ENCODE measurements around the gene WBP11. TPM values are rescaled to one million over a fixed set of nuclear protein-coding genes. Genes with fewer than 3 reads are reported as not detected.
A peak's percentile ranks its signal among the peaks of the same experiment; 100 is the strongest.

WBP11 gene
- total RNA-seq, 1 experiment from 2014 or later = 108 TPM

DNA sequence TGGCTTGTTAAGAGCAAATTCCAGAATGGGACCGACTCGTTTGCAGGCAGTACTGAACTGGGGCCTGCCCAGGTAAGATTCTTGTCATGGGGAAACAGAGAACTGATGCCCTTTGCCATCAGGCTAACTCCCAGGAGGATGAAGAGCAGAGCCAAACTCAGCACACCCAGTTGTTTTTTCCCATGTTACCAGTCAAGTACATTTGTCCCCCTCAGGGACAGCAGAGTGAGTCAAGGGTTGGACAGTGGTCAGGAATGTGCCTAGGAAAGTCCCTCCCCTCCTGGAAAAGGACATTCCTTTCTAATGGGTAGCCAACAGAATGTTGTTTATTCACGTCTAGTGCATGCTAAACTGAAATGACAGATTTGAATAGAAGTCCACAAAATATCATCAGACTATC is 38.5 kb upstream of the WBP11 start:
- TF ChIP-seq, protein P1, sequence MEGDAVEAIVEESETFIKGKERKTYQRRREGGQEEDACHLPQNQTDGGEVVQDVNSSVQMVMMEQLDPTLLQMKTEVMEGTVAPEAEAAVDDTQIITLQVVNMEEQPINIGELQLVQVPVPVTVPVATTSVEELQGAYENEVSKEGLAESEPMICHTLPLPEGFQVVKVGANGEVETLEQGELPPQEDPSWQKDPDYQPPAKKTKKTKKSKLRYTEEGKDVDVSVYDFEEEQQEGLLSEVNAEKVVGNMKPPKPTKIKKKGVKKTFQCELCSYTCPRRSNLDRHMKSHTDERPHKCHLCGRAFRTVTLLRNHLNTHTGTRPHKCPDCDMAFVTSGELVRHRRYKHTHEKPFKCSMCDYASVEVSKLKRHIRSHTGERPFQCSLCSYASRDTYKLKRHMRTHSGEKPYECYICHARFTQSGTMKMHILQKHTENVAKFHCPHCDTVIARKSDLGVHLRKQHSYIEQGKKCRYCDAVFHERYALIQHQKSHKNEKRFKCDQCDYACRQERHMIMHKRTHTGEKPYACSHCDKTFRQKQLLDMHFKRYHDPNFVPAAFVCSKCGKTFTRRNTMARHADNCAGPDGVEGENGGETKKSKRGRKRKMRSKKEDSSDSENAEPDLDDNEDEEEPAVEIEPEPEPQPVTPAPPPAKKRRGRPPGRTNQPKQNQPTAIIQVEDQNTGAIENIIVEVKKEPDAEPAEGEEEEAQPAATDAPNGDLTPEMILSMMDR (conservative IDR thresholded peaks at IDR 0.05) = no peak
- H2AFZ ChIP-seq (ENCODE audit: low read length) = no peak overlapping the region
- H3K27ac Mint-ChIP-seq = peak overlapping the region in 1 of 3 experiments; percentile 34; a peak in 3 of 7 replicates

More for the DNA sequence above, 38.5 kb upstream of the WBP11 start:
- no peaks in the 10 kb centered on the region for H3K27me3 Mint-ChIP-seq (ENCODE audit: low read depth)
- Histone ChIP-seq H2AK5ac (ENCODE audit: insufficient read length, low read length) (no peak overlapping the region), H2BK5ac (ENCODE audit: insufficient read length, low read length) (no peak overlapping the region), H3K9me3 (ENCODE audit: control insufficient read depth, low read depth, low read length) (no peaks in the 10 kb centered on the region), H3K14ac (ENCODE audit: insufficient read depth, low read length) (no peak overlapping the region), H3K18ac (ENCODE audit: insufficient read length, low read depth, low read length) (no peak overlapping the region), H2BK15ac (ENCODE audit: low read depth, low read length) (no peak overlapping the region), H3K23me2 (ENCODE audit: insufficient read length, low read depth, low read length, poor library complexity, severe bottlenecking) (no peaks in the 10 kb centered on the region), H3K27me3 (ENCODE audit: insufficient read depth, low read length) (no peaks in the 10 kb centered on the region), H4K5ac (ENCODE audit: insufficient read length, low read depth, low read length) (no peak overlapping the region), H4K20me1 (ENCODE audit: control insufficient read depth, insufficient read depth, insufficient read length) (no peaks in the 10 kb centered on the region), H3K23ac (ENCODE audit: insufficient read length, low read depth, low read length) (no peak overlapping the region), H3K79me1 (ENCODE audit: insufficient read depth, low read depth, low read length, poor library complexity, severe bottlenecking) (no peaks in the 10 kb centered on the region), H3K4me1 (ENCODE audit: insufficient read depth, low read length) (no peaks in the 10 kb centered on the region), H3K79me2 (ENCODE audit: insufficient read depth, low read length) (no peaks in the 10 kb centered on the region), H4K91ac (ENCODE audit: insufficient read length, low read depth, low read length) (no peak overlapping the region), H2BK20ac (ENCODE audit: low read depth, low read length, poor library complexity, severe bottlenecking) (no peak overlapping the region), H3T11ph (ENCODE audit: low read length) (no peak overlapping the region), H3K56ac (ENCODE audit: insufficient read length, low read depth, low read length) (no peak overlapping the region), H3K27ac (ENCODE audit: insufficient read length, low read depth, low read length) (no peak overlapping the region), H3K4ac (ENCODE audit: low read depth, low read length) (no peak overlapping the region), H3K4me2 (ENCODE audit: insufficient read depth, insufficient read length, low read length) (no peak overlapping the region), H4K8ac (replicated peaks; ENCODE audit: insufficient read length, low read depth, low read length) (no peak overlapping the region), H2BK12ac (ENCODE audit: insufficient read length, low read depth, low read length) (no peak overlapping the region), H3K9ac (ENCODE audit: extremely low read depth, insufficient read length, low read length) (no peak overlapping the region), H2BK120ac (ENCODE audit: low read depth, low read length, poor library complexity, severe bottlenecking) (no peak overlapping the region)
- no peak overlapping the region for H3K4me3 Mint-ChIP-seq
- no peak for DNase-seq
- WGBS (ENCODE audit: extremely low coverage, insufficient read length, low lambda C conversion rate) = no CpG with 5 or more reads among the region's 3 CpGs
- peaks cover 0 to 10% (median 0%) of the 10 kb centered on the region in 3 experiments; a peak in 2 of 7 replicates for H3K36me3 Mint-ChIP-seq (ENCODE audit: insufficient read depth in 1 of 3, low read depth in 3 of 3)
- H3K4me1 Mint-ChIP-seq = peaks cover 7 to 8% of the 10 kb centered on the region in 2 experiments; a peak in 3 of 4 replicates
- H3K9me3 Mint-ChIP-seq = peaks cover 7 to 9% of the 10 kb centered on the region in 2 experiments

All from H9 (cell line).